ENCODE results near the gene CSNK1A1L. TPM values are rescaled to one million over a fixed set of nuclear protein-coding genes. Genes with fewer than 3 reads are reported as not detected.

Gene CSNK1A1L
- total and polyA plus RNA-seq, 2 of the 4 experiments (the other 2 are of a cell fraction): not detected

- no peak for DNase-seq
- in situ Hi-C loops (cut with MboI; ENCODE audit: low sequenced_read_pairs) (no loop called here), intact Hi-C loops (cut with micrococcal nuclease) (loop anchor here (10.0 kb wide), 1 partner anchor 973 kb away; no protein-coding TSS in a partner anchor), dilution Hi-C loops (cut with HindIII; ENCODE audit: low sequenced_read_pairs, unreplicated experiment) (no loop called here)
- no peak overlapping the region for H2BK15ac ChIP-seq (ENCODE audit: low read depth, low read length)
- no peak overlapping the region for H2AK9ac ChIP-seq (replicated peaks; ENCODE audit: low read depth, low read length, poor library complexity)
- H3K18ac ChIP-seq (ENCODE audit: low read depth, low read length): no peak overlapping the region
- H2BK5ac ChIP-seq (ENCODE audit: low read depth, low read length, poor library complexity, severe bottlenecking): no peak overlapping the region
- H2AFZ ChIP-seq (replicated peaks; ENCODE audit: low read length, poor library complexity): no peak overlapping the region
- H4K5ac ChIP-seq (ENCODE audit: low read depth, low read length): peak overlapping the region; percentile 29; the same call in 1 of the 2 replicates
- no peak for ATAC-seq (ENCODE audit: low read depth)
- H3K4me3 ChIP-seq (ENCODE audit: insufficient read depth, low read depth, low read length): no peak overlapping the region
- H3K4me1 ChIP-seq (ENCODE audit: control insufficient read depth, insufficient read depth, low read length): 0 out of 2 replicates have a peak, but pooled peaks cover 3% of the 10 kb centered on the region
- H2BK20ac ChIP-seq (ENCODE audit: low read depth, low read length): no peak overlapping the region
- ChIA-PET POLR2A (ENCODE audit: unreplicated experiment) (no interaction called here), CTCF (no interaction called here)
- H4K20me1 ChIP-seq (ENCODE audit: insufficient read depth, low read length): no peaks in the 10 kb centered on the region
- no peaks in the 10 kb centered on the region for H3K27me3 ChIP-seq (ENCODE audit: control insufficient read depth, insufficient read depth, low read length)
- H3K36me3 ChIP-seq (ENCODE audit: control insufficient read depth, insufficient read depth, low read length): no peaks in the 10 kb centered on the region
- no CpG with 5 or more reads among the region's 4 CpGs for whole genome bisulfite sequencing, 2 experiments (ENCODE audit: extremely low coverage in 2 of 2, insufficient read length in 1 of 2)
- no peak overlapping the region for H3K23ac ChIP-seq (ENCODE audit: low read depth, low read length)
- no peaks in the 10 kb centered on the region for H3K79me1 ChIP-seq (ENCODE audit: low read depth in 1 of 2, low read length in 2 of 2)
- TF ChIP-seq MAZ (IDR thresholded peaks at IDR 0.05; ENCODE audit: borderline replicate concordance, low read depth, low read length) (no peak), POLR2A (IDR thresholded peaks at IDR 0.05; ENCODE audit: low read depth, low read length) (no peak), MAFK (IDR thresholded peaks at IDR 0.05; ENCODE audit: low read depth, low read length) (no peak), CEBPB (IDR thresholded peaks at IDR 0.05; ENCODE audit: low read depth, low read length) (no peak), MXI1 (IDR thresholded peaks at IDR 0.05; ENCODE audit: borderline replicate concordance, low read depth, low read length) (no peak), RFX5 (IDR thresholded peaks at IDR 0.05; ENCODE audit: low read depth, low read length) (no peak), NFE2L2 (IDR thresholded peaks at IDR 0.05; ENCODE audit: low read depth, low read length) (no peak)
- no peaks in the 10 kb centered on the region for H3K9me1 ChIP-seq (ENCODE audit: insufficient read depth, low read length)
- no peak overlapping the region for H2BK120ac ChIP-seq (ENCODE audit: low read depth, low read length)
- H3K56ac ChIP-seq (ENCODE audit: extremely low read depth, insufficient read depth, low read length): no peak overlapping the region
- H3K9me3 ChIP-seq (ENCODE audit: control insufficient read depth, insufficient read depth, low read length): no peaks in the 10 kb centered on the region
- H3K27ac ChIP-seq (ENCODE audit: insufficient read depth, low read length): no peak overlapping the region
- no TSS peak for BruUV-seq (replicated peaks)
- H3K9ac ChIP-seq (ENCODE audit: low read depth, low read length): no peak overlapping the region
- no peak overlapping the region for H4K91ac ChIP-seq (ENCODE audit: insufficient read depth, low read depth, low read length)
- H4K8ac ChIP-seq (ENCODE audit: low read depth in 2 of 2, low read length in 2 of 2): no peak overlapping the region
- H3K4me2 ChIP-seq (ENCODE audit: low read depth, low read length): peak overlapping the region; percentile 49
- H3K14ac ChIP-seq (replicated peaks; ENCODE audit: low read depth, low read length): no peak overlapping the region
- H3K4ac ChIP-seq (ENCODE audit: low read depth, low read length): no peak overlapping the region
- no peak overlapping the region for H2AK5ac ChIP-seq (ENCODE audit: low read depth, low read length)
Measured at GRCh38 chr13:37072024-37072423, 33.4 kb downstream of the CSNK1A1L start.

Measured in IMR-90 (cell line).